Renal pelvis (tissue), 12 donors: ENCODE results near the gene ATG7. TPM values are rescaled to one million over a fixed set of nuclear protein-coding genes. Genes with fewer than 3 reads are reported as not detected.

ENCODE experiments used
- DNase-seq: peaks from one replicate; pipeline ENCODE4 v3.0.0-alpha.2; 2013
- long read RNA-seq, 16 experiments: transcript quantifications; one replicate each; lab custom pipeline, GENCODE V29; 2026
- polyA plus RNA-seq, 3 donors: library from polyadenylated mRNA; unstranded; fragments of 120-200 nt; gene quantifications; one replicate each; pipeline ENCODE4 v1.2.1, GENCODE V29; 2013; ENCODE audit not compliant: insufficient read length in 3 of 3

The ATG7 gene
- polyA plus RNA-seq: 10 to 100 TPM; 22.8 to 24.0 (median 23.0) TPM
- long read RNA-seq, donor 1, full-length matches to known transcripts: 3 of 3 reads
- long read RNA-seq, donor 1, partial matches to known transcripts: 0 of 3 reads
- long read RNA-seq, donor 1, other reads (novel, unspliced or antisense): 0 of 3 reads
- long read RNA-seq, donor 2, full-length matches to known transcripts: 3 of 3 reads
- long read RNA-seq, donor 2, partial matches to known transcripts: 0 of 3 reads
- long read RNA-seq, donor 2, other reads (novel, unspliced or antisense): 0 of 3 reads
- long read RNA-seq, donor 3, full-length matches to known transcripts: 3 of 9 reads
- long read RNA-seq, donor 3, partial matches to known transcripts: 6 of 9 reads
- long read RNA-seq, donor 3, other reads (novel, unspliced or antisense): 0 of 9 reads
- long read RNA-seq, donor 4, full-length matches to known transcripts: 5 of 11 reads
- long read RNA-seq, donor 4, partial matches to known transcripts: 6 of 11 reads
- long read RNA-seq, donor 4, other reads (novel, unspliced or antisense): 0 of 11 reads
- long read RNA-seq, donor 5: 0 reads
- long read RNA-seq, donor 6, full-length matches to known transcripts: 3 of 10 reads
- long read RNA-seq, donor 6, partial matches to known transcripts: 7 of 10 reads
- long read RNA-seq, donor 6, other reads (novel, unspliced or antisense): 0 of 10 reads
- long read RNA-seq, donor 7, full-length matches to known transcripts: 5 of 5 reads
- long read RNA-seq, donor 7, partial matches to known transcripts: 0 of 5 reads
- long read RNA-seq, donor 7, other reads (novel, unspliced or antisense): 0 of 5 reads
- long read RNA-seq, donor 8, partial matches to known transcripts: 68 of 80 reads
- long read RNA-seq, donor 8, other reads (novel, unspliced or antisense): 12 of 80 reads
- long read RNA-seq, donor 9, full-length matches to known transcripts: 4 of 9 reads
- long read RNA-seq, donor 9, partial matches to known transcripts: 5 of 9 reads
- long read RNA-seq, donor 9, other reads (novel, unspliced or antisense): 0 of 9 reads
- long read RNA-seq, donor 10, full-length matches to known transcripts: 3 of 3 reads
- long read RNA-seq, donor 10, partial matches to known transcripts: 0 of 3 reads
- long read RNA-seq, donor 10, other reads (novel, unspliced or antisense): 0 of 3 reads
- long read RNA-seq, donor 11, full-length matches to known transcripts: 1 of 117 reads
- long read RNA-seq, donor 11, partial matches to known transcripts: 91 of 117 reads
- long read RNA-seq, donor 11, other reads (novel, unspliced or antisense): 25 of 117 reads
- long read RNA-seq, donor 12, full-length matches to known transcripts: 6 of 145 reads
- long read RNA-seq, donor 12, partial matches to known transcripts: 83 of 145 reads
- long read RNA-seq, donor 12, other reads (novel, unspliced or antisense): 56 of 145 reads
- long read RNA-seq, donor 13: 0 reads
- long read RNA-seq, donor 14: 0 reads
- long read RNA-seq, donor 15, full-length matches to known transcripts: 5 of 5 reads
- long read RNA-seq, donor 15, partial matches to known transcripts: 0 of 5 reads
- long read RNA-seq, donor 15, other reads (novel, unspliced or antisense): 0 of 5 reads
- long read RNA-seq, donor 16, full-length matches to known transcripts: 3 of 8 reads
- long read RNA-seq, donor 16, partial matches to known transcripts: 5 of 8 reads
- long read RNA-seq, donor 16, other reads (novel, unspliced or antisense): 0 of 8 reads

GRCh38 chr3:11271986-11272904 is at the start of gene ATG7:
TSS of gene ATG7 (plus strand) at chr3:11272397. CDS start at chr3:11298696, 26,299 bp downstream.
- DNase-seq: peak; percentile 97

DNA sequence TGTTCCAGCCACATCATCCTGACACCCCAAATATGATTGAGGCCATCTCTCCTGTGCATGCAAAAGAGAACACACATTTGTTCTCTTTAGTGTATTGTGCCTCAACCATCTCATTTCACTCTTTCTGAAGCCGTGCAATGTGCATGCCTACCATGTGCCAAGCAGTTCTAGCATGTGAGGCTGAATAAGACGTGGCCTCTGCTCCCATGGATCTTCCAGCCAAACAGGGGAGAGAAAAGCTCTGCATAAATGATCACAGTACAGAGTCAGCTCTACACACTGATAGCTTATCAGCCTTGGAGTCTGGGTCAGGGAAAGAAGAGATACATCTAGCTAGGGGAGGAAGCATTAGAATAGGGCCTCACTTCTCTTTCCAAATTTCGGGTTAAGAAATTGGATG is 48.2 kb upstream of the ATG7 start:
- no peak for DNase-seq

- no peak for DNase-seq
Measured at GRCh38 chr3:11224870-11225229, 47.3 kb upstream of the ATG7 start.

DNA sequence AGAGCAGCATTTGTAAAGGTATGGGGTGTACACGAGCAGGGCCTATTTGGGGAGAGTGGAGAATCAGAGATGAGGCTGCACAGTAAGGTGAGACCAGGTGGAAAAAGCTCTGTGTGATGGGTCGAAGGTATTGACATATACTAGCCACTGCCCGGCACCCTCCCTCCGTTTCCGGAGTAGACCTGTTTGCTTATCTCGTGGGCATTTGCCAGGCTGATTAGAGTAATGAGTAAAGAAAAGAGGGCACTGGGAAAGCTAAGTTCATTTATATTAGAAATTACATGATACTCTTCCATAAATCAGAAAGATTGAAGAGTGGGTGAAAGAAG is 46.2 kb upstream of the ATG7 start:
- DNase-seq: no peak

DNA sequence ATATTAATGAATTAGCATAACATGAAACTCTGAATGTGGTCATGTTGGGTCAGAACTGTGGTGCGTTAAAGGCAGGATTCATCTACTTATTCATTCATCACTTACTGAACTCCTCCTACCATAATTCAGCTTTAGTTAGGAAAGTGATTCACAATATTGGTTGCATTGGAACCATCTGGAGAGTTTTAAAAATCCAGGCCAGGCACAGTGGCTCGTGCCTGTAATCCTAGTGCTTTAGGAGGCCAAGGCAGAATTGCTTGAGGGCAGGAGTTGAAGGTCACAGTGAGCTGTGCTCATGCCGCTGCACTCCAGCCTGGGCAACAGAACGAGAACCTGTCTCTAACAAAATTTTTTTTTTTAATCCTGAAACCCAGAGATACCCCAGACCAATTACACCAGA is 44.2 kb upstream of the ATG7 start:
- DNase-seq: no peak

DNA sequence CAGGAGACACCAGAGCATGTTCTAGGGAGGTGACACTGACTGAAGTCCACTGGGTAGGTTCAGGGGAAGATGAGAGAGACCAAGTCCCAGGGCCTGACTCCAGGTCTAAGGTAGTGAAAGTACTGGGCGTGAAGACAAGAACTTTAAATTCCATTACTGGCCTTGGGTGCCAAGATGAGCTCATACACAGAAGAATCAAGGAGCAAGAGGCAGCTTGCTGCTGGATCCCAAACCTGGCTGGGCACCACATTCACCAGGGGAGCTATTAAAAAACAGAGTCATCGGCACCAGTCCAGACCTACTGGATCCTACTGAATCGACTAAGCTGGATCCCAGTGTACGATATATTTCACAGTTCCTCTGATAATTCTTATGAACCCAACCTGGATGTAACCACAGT is 42.1 kb upstream of the ATG7 start:
- DNase-seq: no peak

- DNase-seq: no peak
Measured at GRCh38 chr3:11230832-11231231, 41.4 kb upstream of the ATG7 start.

DNA sequence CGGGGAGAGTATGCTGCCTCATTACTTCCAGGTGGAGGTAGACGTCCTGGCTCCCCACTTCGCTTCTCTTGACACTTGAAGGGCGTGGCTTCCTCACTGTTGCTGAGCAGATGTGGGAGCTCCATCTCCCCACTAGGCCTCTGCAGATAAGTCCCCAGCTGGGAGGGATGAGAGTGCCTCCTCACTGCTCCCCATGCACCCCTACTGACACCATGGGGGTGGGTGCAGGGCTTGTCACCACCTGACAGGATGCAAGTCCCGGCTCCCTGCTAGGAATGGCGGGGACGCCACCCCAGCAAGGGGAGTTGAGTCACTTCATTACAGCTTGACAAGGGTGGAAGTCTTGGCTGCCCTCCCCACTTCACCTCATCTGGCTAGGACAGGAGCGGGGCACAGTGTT is 36.8 kb upstream of the ATG7 start:
- no peak for DNase-seq

DNA sequence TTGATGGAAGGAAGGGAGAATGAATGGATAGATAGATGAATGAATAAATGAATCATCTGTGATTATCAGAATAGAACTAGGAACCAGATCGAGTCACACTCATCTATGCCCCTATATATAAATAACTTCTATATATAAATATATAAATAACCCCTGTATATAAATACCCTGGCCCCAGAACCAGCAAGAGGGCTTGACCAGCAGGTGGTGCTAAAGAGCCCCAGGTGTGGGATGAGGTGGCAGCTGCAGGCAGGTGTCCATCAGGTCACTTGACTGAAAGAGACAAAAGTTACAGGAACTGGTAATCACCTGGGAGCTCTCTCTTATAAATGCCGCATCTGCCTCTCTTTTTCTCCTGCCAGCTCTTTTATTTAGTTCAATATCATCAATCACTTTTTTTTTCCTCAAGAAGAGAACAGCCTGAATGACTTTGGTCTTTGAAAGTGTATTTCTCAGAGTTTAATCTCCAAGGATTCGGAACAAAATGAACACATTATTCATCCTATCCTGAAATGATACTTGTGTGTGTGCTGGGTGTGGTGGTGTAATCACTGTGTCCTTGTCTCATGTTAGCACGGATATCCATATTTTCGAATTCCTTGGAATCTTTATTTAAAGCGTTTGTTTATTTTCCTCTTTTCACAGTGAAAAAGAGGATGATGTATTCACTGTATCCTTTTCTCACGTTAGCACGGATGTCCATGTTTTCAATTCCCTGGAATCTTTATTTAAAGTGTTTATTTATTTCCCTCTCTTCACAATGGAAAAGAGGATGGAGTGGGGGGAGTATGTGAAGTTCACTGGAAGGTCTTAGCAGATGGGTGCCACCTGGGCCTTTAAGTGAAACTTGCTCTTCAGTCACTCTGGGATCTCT is 35.4 kb upstream of the ATG7 start:
- DNase-seq: peak; percentile 17

GRCh38 chr3:11238060-11238459 is 34.1 kb upstream of the ATG7 start:
- no peak for DNase-seq

DNA sequence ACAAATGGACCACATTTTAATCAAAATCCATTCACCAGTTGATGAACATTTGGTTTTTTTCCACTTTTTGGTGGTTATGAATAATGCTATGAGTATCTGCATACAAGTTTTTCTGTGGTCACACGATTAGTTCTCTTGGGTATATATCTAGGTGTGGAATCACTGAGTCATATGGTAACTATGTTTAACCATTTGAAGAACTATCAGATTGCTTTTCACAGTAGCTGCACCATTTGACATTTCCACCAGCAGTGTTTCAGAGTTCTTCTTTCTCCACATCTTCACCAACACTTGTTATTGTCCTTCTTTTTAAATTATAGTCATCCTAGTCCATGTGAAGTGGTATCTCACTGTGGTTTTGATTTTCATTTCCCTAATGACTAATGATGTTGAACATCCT is 33.3 kb upstream of the ATG7 start:
- DNase-seq: no peak

GRCh38 chr3:11239796-11240195 is 32.4 kb upstream of the ATG7 start:
- DNase-seq: no peak

DNA sequence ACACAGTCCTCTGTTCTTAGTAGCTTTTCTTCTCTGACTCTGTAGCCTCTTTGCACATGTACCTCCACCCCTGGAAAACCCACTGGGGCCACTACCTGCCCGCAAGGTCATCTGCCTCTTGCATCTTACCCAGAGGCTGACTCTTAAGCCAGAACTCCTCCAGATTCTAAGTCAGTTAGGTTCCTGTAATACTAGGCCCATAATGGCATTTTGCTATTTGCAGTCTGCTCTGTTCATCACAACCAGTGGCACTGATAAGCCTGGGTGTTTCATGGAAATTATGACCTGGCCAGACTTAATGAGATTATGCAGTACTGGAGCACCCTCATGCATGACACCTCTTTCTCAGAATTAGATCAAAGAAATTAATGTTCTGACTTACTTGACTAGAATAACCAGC is 31.7 kb upstream of the ATG7 start:
- DNase-seq: no peak

GRCh38 chr3:11244121-11244677 is 28.0 kb upstream of the ATG7 start:
- no peak for DNase-seq

DNA sequence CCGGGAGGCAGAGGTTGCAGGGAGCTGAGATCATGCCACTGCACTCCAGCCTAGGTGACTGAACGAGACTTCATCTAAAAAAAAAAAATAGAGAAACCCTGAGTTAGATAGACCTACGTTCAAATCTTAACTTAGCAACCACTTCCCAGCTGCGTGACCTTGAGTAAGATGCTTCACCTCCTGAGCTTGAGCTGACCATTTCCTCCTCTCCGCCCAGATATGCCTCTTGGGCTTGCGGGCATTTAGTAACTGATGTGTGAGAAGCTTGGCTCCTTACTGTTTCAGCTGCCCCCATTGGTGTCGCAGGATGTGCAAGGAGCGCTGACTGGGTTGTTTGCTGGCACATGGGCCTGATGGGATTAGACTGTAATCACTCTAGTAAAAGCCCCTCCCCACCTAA is 26.9 kb upstream of the ATG7 start:
- DNase-seq: no peak

- DNase-seq: no peak
Measured at GRCh38 chr3:11245827-11246662, 26.2 kb upstream of the ATG7 start.

GRCh38 chr3:11246663-11246970 is 25.6 kb upstream of the ATG7 start:
- DNase-seq: no peak

- DNase-seq: no peak
Measured at GRCh38 chr3:11247362-11247761, 24.8 kb upstream of the ATG7 start.
